ENCODE results near the gene RDH11.

RDH11 gene

DNA sequence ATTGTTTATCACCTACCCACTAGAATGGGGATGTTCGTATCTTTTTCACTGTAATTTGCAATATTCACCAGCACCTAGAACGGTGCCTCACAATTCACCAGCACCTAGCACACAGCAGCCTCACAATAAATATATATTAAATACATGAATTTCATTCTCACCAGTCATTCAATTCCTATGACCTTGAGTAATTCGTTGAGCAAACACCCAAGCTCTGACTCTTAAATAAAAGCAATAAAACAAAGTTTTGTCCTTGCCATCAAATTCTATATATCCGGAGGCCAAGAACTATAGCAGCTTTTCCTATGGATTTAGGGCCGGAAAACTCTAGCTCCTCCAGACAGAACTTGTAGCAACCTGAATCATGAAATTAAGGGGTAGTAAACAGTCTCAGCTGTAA is 22.1 kb downstream of the RDH11 start:
- no peak for DNase-seq (ENCODE audit: extremely low read depth, low read depth)
- TF ChIP-seq, protein P1, sequence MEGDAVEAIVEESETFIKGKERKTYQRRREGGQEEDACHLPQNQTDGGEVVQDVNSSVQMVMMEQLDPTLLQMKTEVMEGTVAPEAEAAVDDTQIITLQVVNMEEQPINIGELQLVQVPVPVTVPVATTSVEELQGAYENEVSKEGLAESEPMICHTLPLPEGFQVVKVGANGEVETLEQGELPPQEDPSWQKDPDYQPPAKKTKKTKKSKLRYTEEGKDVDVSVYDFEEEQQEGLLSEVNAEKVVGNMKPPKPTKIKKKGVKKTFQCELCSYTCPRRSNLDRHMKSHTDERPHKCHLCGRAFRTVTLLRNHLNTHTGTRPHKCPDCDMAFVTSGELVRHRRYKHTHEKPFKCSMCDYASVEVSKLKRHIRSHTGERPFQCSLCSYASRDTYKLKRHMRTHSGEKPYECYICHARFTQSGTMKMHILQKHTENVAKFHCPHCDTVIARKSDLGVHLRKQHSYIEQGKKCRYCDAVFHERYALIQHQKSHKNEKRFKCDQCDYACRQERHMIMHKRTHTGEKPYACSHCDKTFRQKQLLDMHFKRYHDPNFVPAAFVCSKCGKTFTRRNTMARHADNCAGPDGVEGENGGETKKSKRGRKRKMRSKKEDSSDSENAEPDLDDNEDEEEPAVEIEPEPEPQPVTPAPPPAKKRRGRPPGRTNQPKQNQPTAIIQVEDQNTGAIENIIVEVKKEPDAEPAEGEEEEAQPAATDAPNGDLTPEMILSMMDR (IDR thresholded peaks at IDR 0.05; ENCODE audit: low read depth, low read length, missing control alignments): no peak

DNA sequence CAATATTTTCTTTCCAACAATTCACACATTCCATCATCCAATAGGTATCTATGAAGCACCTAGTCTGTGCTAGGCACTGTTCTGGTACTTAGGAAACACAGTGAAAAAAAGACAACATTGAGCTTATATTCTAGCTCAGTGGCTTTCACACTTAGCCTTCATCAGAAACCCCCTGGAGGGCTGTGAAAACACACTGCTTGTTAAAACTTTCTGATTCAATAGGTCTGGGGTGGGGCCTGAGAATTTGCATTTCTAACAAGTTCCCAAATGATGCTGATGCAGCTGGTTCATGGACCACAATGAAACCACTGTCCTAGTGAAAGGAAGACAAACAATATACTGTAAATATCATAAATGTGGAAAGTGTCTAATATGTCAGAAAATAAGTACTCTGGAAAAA is 27.0 kb downstream of the RDH11 start:
- DNase-seq (ENCODE audit: extremely low read depth, low read depth): no peak
- no peak overlapping the region for H3K4me3 ChIP-seq (replicated peaks; ENCODE audit: low read depth, low read length)
- TF ChIP-seq, protein P1 (IDR thresholded peaks at IDR 0.05; ENCODE audit: low read depth, low read length, missing control alignments): no peak

More for the DNA sequence above, 22.1 kb downstream of the RDH11 start:
- H3K4me3 ChIP-seq (replicated peaks; ENCODE audit: low read depth, low read length): peak overlapping the region; percentile 75

DNA sequence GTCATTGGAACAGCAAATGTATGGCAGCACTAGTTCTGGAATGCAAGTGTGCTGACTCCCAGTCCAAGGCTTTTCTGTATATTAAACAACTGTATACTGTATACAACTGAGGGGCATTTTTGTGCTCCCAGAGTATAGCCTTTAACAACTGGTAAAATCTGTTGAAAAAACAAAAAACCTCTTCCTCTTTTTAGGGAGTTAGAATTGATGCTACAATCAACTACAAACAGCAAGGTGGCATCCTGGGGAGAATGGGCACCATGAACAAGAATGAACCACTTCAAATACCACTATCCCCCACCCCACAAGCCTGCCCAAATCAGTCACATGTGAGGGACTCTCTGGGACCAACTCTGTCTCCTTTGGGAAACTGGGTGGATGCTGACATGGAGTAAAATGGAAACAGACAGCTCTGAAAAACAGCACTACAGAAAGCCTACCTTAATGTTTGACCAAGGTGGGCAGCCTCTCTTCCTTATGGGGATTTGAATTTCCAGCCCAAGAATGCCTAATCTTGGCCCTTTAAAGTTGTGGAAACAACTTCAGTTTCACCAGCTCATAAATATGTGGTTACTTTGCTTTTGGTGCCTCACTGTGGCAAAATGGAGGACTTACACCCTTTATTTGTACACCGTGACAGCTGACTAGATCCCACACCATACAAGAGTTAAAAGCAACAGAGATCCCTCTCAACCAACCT is 28.7 kb downstream of the RDH11 start:
- H3K4me3 ChIP-seq (replicated peaks; ENCODE audit: low read depth, low read length): no peak overlapping the region
- no peak for DNase-seq (ENCODE audit: extremely low read depth, low read depth)
- TF ChIP-seq, protein P1 (IDR thresholded peaks at IDR 0.05; ENCODE audit: low read depth, low read length, missing control alignments): peak; percentile 61

DNA sequence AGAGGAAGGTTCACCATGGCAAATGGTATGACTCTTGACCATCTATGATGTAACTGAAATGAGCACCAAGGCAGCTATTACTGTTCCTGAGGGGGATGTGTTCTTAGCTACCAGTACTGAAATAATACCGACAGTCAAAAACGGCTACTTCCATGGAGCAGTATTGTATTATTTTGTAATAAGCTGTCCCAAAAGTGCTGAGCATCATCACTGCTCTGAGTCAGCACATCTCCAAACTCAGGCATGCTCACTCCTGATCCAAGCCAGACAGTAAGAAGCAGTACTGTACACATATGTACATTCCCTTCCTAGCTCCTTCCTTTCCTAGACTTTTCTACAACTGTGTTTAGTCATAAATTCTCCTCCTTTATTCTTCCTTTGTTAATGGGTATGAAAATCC is 29.7 kb downstream of the RDH11 start:
- DNase-seq (ENCODE audit: extremely low read depth, low read depth): no peak
- TF ChIP-seq, protein P1 (IDR thresholded peaks at IDR 0.05; ENCODE audit: low read depth, low read length, missing control alignments): no peak

DNA sequence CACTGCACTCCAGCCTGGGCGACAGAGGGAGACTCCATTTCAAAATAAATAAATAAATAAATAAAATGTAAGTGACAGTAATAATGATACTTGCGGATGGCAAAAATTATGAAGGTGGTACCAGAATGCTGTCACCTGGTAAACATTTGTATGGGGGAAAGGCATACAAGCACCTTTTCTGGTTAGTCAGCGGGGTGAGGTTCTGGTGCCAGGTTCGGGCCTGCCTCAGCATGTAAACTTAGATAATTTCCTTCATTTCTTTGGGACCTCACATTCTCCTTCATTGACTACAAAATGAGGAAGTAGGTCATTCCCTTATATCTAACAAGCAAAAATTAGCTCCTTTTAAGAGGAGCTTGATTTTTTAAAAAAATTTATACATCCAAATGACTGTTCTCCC is 31.9 kb downstream of the RDH11 start:
- H3K4me3 ChIP-seq (replicated peaks; ENCODE audit: low read depth, low read length): no peak overlapping the region
- DNase-seq (ENCODE audit: extremely low read depth, low read depth): no peak
- TF ChIP-seq, protein P1 (IDR thresholded peaks at IDR 0.05; ENCODE audit: low read depth, low read length, missing control alignments): no peak

More for the DNA sequence above, 29.7 kb downstream of the RDH11 start:
- H3K4me3 ChIP-seq (replicated peaks; ENCODE audit: low read depth, low read length): no peak overlapping the region

DNA sequence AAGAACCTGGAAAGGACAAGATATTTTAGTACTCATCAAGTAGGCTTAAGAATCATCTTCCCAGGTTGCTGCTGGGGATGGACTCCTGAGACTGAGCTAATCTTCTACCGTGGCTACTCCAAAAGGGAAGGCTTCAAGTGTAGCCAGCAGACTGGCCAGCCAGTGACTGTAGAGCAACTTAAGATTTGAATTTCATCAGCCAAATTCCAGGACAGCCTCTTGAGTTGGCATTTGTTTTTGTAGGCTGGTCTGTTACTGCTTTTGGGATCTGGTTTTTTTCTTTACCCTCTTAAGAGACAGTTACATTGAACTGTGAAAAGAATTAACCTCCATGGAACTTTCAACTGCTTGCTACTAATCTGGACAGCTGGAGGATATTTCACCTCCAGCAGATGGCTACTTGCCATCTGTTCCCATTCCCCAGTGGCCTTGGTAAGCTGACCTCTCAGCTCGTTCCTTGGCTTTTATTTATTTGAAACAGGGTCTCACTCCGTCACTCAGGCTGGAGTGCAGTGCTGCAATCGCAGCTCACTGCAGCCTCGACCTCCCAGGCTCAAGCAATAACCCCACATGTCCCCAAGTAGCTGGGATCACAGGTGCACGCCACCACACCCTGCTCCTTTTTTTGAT is 41.8 kb downstream of the RDH11 start:
- DNase-seq (ENCODE audit: extremely low read depth, low read depth): no peak
- no peak overlapping the region for H3K4me3 ChIP-seq (replicated peaks; ENCODE audit: low read depth, low read length)
- TF ChIP-seq, protein P1 (IDR thresholded peaks at IDR 0.05; ENCODE audit: low read depth, low read length, missing control alignments): no peak
